Measurements from ENCODE around the gene FGF14. TPM values are rescaled to one million over a fixed set of nuclear protein-coding genes. Genes with fewer than 3 reads are reported as not detected.
A peak's percentile ranks its signal among the peaks of the same experiment; 100 is the strongest.
"Not testable (repeated sequence)": the region's sequence is repeated elsewhere in the genome, so short reads cannot be mapped to it uniquely, and the experiment has no call there.

The FGF14 gene
- total RNA-seq, 1 experiment from 2014 or later: 0.02 TPM

DNA sequence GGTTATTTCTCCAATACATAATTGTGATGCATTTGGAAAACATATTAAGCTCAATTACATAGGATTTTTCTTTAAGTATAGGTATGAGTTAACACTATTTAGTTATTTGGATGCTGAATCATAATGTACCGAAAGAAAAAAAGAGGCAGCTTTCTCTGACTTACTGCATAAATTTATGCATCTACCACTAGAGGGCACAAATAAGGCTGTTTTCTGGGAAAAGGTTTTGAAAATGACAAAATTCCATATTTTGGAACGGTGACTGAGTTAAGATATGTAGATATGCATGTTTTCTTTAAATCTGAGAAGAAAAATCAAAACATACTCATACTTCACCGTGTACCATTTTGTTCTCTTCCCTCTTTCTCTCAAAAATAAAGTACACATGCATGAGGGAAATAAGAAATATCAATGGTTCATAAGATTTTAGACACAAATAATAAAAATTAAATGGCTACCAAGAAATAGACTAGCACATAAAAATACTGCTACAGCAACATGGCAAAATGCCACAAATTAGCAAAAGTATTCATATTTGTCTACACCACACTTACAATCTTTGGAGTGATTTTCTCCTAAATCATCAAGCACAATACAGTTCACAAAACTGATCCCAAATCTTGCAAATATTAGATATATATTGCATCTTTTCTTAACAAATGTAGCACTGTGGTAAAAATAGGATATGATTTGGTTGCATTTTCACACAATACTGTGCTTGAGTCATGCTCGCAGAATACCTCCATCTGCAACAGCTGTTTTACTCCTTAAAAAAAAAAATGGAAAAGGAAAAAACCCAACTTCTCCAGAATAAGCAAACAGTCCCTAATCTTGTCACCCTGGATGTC is 260.0 kb downstream of the FGF14 start:
- H3K36me3 ChIP-seq: no peaks in the 10 kb centered on the region
- no peak overlapping the region for H3K27ac ChIP-seq
- H3K9me3 ChIP-seq (replicated peaks): no peaks in the 10 kb centered on the region
- H3K4me1 ChIP-seq: no peaks in the 10 kb centered on the region; the same call in 1 of the 2 replicates
- peak in 1 of 2 experiments; percentile 29 for DNase-seq
- no peaks in the 10 kb centered on the region for H3K27me3 ChIP-seq
- H3K4me3 ChIP-seq: no peak overlapping the region

DNA sequence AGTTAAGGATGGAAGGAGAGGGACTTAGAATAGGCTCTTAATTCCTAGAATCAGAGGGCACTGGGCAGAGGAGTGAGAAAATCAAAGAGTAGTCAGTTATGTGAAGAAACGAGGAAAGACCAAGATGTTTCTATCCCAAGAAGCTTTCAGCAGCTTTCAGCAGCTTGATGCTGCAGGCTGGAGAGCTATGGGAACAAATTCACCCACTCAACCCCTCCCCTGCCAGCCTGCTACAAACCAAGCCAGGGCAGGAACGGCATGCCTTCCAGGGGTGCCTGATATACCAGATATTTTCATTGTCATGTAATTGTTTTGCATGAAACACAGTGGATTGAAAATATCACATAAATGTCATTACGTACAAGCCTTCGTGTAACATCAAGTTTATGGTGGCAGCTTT is 262.2 kb downstream of the FGF14 start:
- no peak for DNase-seq

DNA sequence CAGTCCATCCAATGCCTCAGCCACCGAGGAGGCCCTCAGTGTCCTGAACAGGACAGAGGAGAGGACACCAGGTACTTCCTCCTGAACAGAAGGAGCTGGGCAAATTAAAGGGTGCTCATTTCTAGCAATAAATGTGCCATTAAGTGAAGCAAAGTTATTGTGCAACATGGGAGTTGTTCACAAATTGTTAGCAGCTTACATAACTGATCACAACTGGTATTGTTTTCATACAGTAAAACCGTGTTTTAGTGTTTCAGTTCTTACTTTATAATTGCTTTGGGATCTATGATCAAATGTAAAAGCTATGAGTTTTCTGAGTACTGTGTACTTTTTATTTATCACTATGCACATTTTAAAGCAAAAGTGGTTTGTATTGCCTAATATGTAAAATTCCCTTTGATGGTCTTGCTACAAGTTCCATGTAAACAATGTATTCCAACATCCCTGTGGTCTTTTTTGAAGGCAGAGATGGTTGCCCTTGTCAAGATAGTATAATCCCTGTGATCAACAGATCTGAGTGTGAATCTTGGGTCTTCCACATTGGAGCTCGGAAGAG is 263.1 kb downstream of the FGF14 start:
- DNase-seq: no peak
- H3K4me3 ChIP-seq: no peak overlapping the region
- H3K9me3 ChIP-seq (replicated peaks): no peaks in the 10 kb centered on the region
- no peaks in the 10 kb centered on the region for H3K27me3 ChIP-seq
- no peaks in the 10 kb centered on the region for H3K36me3 ChIP-seq
- no peak overlapping the region for H3K27ac ChIP-seq
- no peaks in the 10 kb centered on the region; the same call in 1 of the 2 replicates for H3K4me1 ChIP-seq

More for the DNA sequence above, 262.2 kb downstream of the FGF14 start:
- H3K36me3 ChIP-seq: no peaks in the 10 kb centered on the region
- H3K4me3 ChIP-seq: no peak overlapping the region
- H3K9me3 ChIP-seq (replicated peaks): no peaks in the 10 kb centered on the region
- no peaks in the 10 kb centered on the region; the same call in 1 of the 2 replicates for H3K4me1 ChIP-seq
- no peaks in the 10 kb centered on the region for H3K27me3 ChIP-seq
- no peak overlapping the region for H3K27ac ChIP-seq

- H3K4me1 ChIP-seq; H3K27ac ChIP-seq; H3K36me3 ChIP-seq; H3K9me3 ChIP-seq (replicated peaks); H3K27me3 ChIP-seq; DNase-seq; H3K4me3 ChIP-seq: not testable (repeated sequence)
These were observed 263.9 kb downstream of the FGF14 start for GRCh38 chr13:102137904-102138303.

DNA sequence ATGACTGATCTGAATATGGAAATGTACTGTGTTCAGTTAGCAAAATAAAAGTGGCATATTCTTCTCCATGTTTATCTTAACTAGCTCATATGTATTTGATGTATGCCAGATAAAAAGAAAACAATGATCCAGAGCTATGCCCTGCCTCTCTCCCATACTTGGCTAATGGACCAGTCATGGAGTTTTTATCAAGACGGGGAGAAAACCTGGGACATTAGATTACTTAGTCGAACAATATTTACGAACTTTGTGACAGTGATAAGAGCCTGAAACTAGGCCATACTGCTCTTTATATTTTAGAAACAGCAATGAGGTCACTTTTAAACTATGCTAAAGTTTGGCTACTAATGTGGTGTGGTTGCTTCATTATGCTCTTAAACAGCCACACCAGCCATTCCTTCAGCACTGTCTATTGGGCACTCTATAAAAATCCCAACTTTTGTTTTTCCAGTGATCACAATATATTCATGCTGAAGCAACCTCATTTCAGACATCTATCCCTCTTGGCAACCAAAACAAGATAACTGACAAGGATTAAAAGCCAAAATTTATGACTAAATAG is 265.0 kb downstream of the FGF14 start:
- no peak overlapping the region for H3K4me3 ChIP-seq

DNA sequence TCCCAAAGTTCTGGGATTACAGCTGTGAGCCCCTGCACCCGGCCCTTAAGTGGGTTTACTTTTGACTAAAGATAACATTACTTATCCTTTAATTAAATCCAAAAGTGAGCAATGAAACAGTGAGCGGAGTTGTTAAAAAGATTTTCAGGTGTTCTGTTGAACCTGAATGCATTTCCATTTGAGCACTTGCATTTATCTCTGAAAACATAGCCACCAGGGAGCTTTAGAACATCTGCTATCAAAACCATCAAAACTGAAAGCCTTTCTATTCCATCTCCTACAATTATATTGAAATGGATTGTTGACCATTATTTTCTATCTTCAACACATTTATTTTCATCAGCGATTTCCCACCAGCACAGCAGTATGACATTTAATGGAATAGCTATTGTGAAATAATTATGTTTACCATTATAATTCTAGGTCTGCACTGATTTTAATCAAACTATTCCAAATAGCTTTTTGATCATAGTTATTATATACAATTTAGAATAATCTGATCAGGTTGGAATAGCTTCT is 269.0 kb downstream of the FGF14 start:
- H3K27ac ChIP-seq: no peak overlapping the region
- no peak for DNase-seq
- H3K9me3 ChIP-seq (replicated peaks): no peaks in the 10 kb centered on the region
- H3K27me3 ChIP-seq: no peaks in the 10 kb centered on the region
- no peak overlapping the region for H3K4me3 ChIP-seq
- H3K4me1 ChIP-seq: no peaks in the 10 kb centered on the region
- H3K36me3 ChIP-seq: no peaks in the 10 kb centered on the region

More for the DNA sequence above, 265.0 kb downstream of the FGF14 start:
- H3K27me3 ChIP-seq: no peaks in the 10 kb centered on the region
- no peaks in the 10 kb centered on the region for H3K9me3 ChIP-seq (replicated peaks)
- H3K4me1 ChIP-seq: no peaks in the 10 kb centered on the region
- no peaks in the 10 kb centered on the region for H3K36me3 ChIP-seq
- no peak overlapping the region for H3K27ac ChIP-seq
- DNase-seq: no peak

GRCh38 chr13:102131246-102131645 is 270.6 kb downstream of the FGF14 start:
- H3K27ac ChIP-seq: no peak overlapping the region
- H3K27me3 ChIP-seq: no peaks in the 10 kb centered on the region
- H3K4me3 ChIP-seq: no peak overlapping the region
- no peaks in the 10 kb centered on the region for H3K9me3 ChIP-seq (replicated peaks)
- DNase-seq: no peak
- H3K4me1 ChIP-seq: no peaks in the 10 kb centered on the region
- no peaks in the 10 kb centered on the region for H3K36me3 ChIP-seq

DNA sequence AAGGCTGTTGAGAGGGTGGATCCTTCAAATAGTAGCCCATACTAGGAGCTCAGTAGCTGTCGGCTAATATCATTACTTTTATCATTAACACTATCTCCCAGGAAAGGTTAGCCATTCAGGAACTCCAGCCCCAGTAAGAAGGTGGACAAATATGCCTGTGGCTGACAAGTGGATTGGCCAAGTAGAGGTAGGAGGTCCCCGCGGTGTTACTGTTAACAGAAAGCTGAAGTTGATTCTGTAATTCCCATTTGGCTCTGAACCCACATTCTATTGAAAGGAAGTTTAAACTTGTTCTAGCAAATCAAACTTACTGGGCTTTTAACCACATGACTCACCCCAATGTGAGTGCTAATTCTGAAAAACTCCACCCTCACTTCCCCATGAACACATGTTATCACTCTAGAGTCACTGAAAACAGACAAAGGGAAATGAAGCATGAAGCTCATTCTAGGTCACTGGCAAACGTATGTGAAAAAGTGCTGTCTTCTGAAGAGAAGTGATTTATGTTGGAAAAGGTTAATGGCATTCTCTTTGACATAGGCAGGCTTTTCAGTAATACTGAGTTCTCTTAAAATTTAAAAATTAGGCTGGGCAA is 273.5 kb downstream of the FGF14 start:
- H3K27ac ChIP-seq: no peak overlapping the region
- no peak overlapping the region for H3K4me3 ChIP-seq
- no peaks in the 10 kb centered on the region for H3K36me3 ChIP-seq
- H3K9me3 ChIP-seq (replicated peaks): no peaks in the 10 kb centered on the region
- peak in 1 of 2 experiments; percentile 9 for DNase-seq
- H3K4me1 ChIP-seq: no peaks in the 10 kb centered on the region
- H3K27me3 ChIP-seq: no peaks in the 10 kb centered on the region

DNA sequence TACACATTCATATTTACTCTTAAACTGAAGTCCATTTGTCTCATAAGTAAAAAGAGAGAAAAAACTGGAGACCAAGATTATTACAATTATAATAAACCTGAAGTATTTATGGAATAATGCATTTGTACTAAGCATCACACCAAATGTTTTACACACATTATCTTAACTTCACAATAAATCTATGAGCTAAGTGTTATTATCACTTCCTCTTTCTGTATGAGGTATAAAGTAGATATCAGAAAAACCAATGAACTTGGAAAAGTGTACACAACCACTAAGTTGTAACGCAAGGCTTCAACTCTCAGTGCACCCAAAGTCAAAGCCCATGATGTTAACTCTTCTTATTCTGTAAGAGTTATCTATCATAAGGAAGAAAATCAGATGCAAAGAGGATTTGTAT is 274.7 kb downstream of the FGF14 start:
- Histone ChIP-seq H3K9me3 (replicated peaks) (no peaks in the 10 kb centered on the region), H3K4me3 (no peak overlapping the region), H3K4me1 (no peaks in the 10 kb centered on the region), H3K27me3 (no peaks in the 10 kb centered on the region), H3K27ac (no peak overlapping the region), H3K36me3 (no peaks in the 10 kb centered on the region)
- DNase-seq: no peak

- Histone ChIP-seq H3K27ac (no peak overlapping the region), H3K36me3 (no peaks in the 10 kb centered on the region), H3K4me3 (no peak overlapping the region), H3K4me1 (no peaks in the 10 kb centered on the region), H3K9me3 (replicated peaks) (no peaks in the 10 kb centered on the region), H3K27me3 (no peaks in the 10 kb centered on the region)
- DNase-seq: no peak
These were observed 279.7 kb downstream of the FGF14 start for GRCh38 chr13:102122147-102122546.

DNA sequence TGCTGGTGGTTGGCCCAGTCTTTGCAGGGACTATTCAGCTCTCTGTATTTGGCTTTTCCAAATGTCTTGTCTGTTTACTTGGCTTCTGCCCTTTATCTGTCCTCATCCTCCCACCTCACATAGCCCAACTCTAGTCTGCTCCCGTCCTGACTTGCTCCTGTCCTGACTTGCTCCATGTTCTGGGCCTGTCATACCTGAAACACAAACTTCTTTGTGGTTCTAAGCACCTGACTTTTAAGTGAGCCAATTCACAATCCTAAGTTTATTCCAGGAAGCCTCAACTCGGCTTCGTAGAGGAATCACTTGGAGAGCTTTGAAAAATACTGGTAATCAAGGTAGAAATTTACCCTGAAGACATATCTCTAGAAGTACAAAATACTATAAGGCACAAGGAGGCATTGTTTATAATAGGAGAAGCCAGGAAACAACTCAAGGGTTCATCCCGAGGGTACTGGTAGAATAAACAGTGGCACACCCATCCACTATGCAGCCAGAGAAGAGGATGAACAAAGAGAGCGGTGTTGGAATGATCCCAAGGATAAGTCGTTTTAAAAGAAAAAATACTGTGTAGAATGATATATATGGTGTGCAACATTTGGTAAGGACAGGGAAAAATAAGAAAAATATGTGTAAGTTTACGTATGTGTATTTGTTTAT is 284.5 kb downstream of the FGF14 start:
- DNase-seq: no peak
- no peaks in the 10 kb centered on the region for H3K36me3 ChIP-seq
- H3K9me3 ChIP-seq (replicated peaks): no peaks in the 10 kb centered on the region
- no peaks in the 10 kb centered on the region for H3K27me3 ChIP-seq
- no peak overlapping the region for H3K27ac ChIP-seq
- no peaks in the 10 kb centered on the region for H3K4me1 ChIP-seq
- H3K4me3 ChIP-seq: no peak overlapping the region

DNA sequence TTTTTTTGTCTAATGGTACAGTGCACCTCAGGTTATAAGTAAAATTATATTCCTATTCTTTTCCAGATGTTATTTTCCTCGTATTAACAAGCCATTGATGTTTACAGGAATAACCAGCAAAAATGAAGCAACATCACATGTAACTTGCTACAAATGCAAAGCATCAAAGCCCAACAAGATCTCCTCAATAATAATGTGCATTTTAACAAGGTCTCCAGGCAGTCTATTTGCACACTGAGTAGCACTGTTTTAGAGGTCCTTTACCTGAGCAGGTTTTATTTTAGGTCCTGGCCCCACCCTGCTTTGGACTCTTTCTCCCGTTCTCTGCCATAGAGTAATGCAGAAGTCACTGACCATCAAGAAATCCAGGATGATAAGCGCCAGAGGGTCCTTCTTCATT is 298.4 kb downstream of the FGF14 start:
- H3K4me1 ChIP-seq: no peaks in the 10 kb centered on the region
- no peak for DNase-seq
- no peaks in the 10 kb centered on the region for H3K36me3 ChIP-seq
- H3K27ac ChIP-seq: no peak overlapping the region
- no peak overlapping the region for H3K4me3 ChIP-seq
- no peaks in the 10 kb centered on the region for H3K9me3 ChIP-seq (replicated peaks)
- H3K27me3 ChIP-seq: no peaks in the 10 kb centered on the region

DNA sequence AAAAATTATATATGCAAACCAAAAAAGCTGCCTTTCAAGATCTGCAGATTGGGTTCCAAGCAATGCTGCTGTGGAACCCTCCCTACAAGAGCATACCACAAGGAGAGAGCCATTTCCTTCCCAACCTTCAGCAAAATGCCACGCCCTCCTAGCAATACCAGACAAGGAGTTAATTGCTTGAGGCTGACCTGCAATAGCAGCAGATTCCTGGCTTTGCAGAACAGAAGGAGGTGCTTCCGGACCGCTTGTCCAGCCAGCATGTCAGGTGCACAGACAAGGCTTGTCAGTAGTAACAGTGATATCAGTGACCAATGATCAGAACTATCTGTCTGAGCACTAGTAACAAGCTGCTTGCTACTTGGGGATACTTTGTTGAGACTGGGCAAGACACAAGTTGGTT is 301.6 kb downstream of the FGF14 start:
- Histone ChIP-seq H3K36me3 (no peaks in the 10 kb centered on the region), H3K4me1 (no peaks in the 10 kb centered on the region), H3K27me3 (no peaks in the 10 kb centered on the region), H3K9me3 (replicated peaks) (no peaks in the 10 kb centered on the region), H3K4me3 (no peak overlapping the region), H3K27ac (no peak overlapping the region)
- DNase-seq: no peak

DNA sequence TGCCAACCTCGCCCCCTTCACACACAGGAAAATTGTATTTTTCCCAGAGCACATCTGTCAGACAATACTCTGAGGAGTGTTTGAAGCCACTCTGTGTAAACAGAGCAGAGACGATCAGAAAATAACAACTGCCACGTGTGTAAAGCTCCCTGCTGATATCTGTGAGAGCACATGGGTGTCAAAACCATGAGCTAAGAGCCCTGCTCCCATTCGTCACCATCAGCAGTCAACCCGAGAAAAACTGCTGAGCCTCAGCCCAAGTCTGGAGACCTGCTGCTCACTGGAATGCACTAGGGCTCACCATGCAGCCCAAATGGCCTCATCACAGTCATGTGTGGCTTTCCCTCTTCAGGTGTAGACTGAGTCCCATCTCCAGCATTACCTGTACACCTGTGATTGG is 304.1 kb downstream of the FGF14 start:
- Histone ChIP-seq H3K4me3 (no peak overlapping the region), H3K27me3 (no peaks in the 10 kb centered on the region), H3K36me3 (no peaks in the 10 kb centered on the region), H3K9me3 (replicated peaks) (no peaks in the 10 kb centered on the region), H3K4me1 (no peaks in the 10 kb centered on the region), H3K27ac (no peak overlapping the region)
- no peak for DNase-seq

DNA sequence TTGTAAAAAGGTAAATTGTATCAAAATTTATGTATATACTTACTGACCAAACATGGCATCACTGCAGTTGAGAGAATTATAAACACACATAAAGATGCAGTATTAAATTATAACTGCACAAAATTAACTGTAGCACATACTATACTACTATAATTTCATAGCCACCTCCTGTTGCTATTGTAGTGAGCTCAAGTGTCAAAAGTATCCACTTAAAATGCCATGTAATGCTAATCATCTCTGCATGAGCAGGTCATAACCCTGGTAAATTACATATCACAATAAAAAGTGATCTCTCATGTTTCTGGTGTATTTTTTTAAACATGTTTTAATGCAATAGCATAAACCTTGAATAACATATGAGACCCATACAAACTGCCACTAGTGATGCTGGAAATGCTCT is 308.6 kb downstream of the FGF14 start:
- not testable (repeated sequence) for H3K27ac ChIP-seq; H3K9me3 ChIP-seq (replicated peaks); H3K36me3 ChIP-seq; H3K4me3 ChIP-seq; H3K4me1 ChIP-seq; H3K27me3 ChIP-seq; DNase-seq

Data from SJCRH30 (cell line).